KBM-7 (cell line): ENCODE data around the gene CTAG2.

Experiments
- DNase-seq: peaks from one replicate; pipeline ENCODE4 v3.0.0-alpha.2; 2015
- in situ Hi-C: fragments of 300-500 bp; cut with MboI; formaldehyde crosslinking; loops from 2 replicates; pipeline ENCODE4 v1.14.3; 2020; ENCODE audit warnings: low sequenced_read_pairs, low pct_unique_long_range_greater_than_20kb, mixed read lengths

CTAG2 gene

DNA sequence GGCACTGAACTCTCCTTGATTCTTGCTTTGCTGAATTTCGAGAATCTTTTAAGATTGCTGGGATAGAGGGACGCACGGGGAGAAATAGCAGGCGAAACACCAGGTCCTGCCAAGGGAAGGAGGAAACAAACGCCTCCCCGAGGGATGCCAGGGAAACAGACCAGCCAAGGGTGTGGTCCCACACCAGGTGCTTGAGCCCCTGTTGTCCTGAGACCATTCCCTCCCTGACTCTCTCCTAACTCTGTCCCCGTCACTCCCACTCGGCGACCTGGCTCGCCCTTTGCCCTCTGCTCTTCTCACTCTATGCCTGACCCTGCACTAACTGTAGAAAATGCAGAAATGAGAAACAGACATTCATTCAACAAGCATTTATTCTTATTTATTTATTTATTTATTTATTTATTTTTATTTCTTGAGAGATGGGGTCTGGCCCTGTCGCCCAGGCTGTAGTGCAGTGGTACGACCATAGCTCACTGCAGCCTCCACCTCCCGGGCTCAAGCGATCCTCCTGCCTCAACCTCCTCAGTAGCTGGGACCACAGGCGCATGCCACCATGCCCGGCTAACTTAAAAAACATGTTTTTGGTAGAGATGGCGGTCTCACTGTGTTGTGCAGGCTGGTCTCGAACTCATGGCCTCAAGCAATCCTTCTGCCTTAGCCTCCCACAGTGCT lies 50.5 kb downstream of the CTAG2 start:
- in situ Hi-C loops: loop anchor here (25.0 kb wide), 1 partner anchor 234 kb away; the partner anchor contains the start of gene SMIM9
- DNase-seq: no peak

DNA sequence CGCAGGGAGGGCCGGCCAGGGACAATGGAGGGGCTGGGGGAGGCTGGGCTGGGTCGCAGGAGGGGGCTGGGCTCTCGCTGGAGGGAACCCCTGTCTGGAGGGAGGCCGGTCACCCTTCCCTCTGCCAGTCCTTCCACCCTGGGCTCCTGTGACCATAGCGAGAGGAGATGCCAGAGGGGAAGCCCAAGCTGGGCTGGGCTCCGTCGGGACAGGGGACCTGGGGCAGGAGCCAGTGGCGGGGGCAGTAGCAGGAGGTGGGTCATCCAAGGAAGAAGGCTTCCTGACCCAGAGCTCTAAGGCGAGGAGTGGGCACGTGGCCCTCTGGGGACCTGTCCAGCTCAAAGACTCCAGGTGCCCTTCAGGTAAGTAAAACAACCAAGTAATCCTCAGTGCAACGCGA lies 51.2 kb downstream of the CTAG2 start:
- in situ Hi-C loops: loop anchor here (25.0 kb wide), 1 partner anchor 235 kb away; the partner anchor contains the start of gene SMIM9
- no peak for DNase-seq
